ENCODE results near the gene RERE.

The RERE gene

DNA sequence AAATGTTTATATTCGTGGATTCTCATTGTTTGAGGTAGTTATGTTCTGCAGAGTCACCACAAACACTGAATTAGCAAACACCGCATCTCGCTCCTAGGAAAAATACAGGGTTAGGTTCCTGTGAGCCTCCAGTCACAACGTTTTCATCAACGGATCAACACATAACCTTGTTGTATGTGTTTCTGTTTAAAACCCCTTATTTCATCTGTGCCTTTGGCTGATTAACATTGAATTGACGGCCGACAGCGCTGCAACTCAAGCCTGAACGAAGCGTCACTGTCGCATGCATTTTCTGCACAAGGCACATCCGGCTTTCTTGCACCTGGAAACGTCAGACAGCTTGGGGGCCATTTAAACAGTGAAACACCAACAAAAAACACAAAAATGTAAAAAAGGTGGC is 491.2 kb downstream of the RERE start:
- DNase-seq (ENCODE audit: low read depth): no peak

DNA sequence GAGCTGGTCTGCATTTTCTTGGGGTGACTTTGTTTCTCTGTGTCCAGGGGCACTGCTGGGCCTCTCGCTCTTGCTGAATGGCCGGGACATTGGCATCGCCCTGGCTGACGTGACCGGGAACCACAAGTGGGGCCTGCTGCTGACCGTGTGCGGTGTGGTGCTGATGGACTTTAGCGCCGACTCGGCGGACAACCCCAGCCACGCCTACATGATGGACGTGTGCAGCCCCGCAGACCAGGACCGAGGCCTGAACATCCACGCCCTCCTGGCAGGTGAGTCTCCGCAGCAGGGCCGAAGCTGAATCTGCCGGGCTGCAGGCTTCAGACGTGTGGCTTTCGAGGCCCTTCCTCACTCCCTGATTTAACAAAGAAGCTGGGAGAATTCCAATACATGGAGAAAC is 491.7 kb downstream of the RERE start:
- DNase-seq (ENCODE audit: low read depth): no peak

DNA sequence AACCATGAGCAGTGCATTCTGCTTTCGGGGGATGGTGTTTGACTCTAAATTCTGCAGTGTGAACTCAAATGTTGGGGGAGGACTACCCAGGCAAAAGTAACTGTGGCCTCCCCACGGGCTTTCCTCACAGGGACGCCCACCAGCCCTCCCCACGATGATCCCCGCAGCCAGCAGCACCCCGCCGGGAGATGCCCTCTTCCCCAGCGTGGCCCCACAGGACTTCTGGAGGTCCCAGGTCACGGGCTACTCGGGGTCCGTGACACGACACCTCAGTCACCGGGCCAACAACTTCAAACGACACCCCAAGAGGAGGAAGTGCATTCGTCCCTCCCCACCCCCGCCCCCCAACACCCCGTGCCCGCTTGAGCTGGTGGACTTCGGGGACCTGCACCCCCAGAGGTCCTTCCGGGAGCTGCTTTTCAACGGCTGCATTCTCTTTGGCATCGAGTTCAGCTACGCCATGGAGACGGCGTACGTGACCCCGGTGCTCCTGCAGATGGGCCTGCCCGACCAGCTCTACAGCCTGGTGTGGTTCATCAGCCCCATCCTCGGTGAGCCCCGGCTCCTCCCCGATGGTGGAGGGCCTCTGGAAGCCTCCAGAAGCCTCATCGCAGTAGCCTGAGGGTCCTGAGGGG is 493.1 kb downstream of the RERE start:
- DNase-seq (ENCODE audit: low read depth): no peak

DNA sequence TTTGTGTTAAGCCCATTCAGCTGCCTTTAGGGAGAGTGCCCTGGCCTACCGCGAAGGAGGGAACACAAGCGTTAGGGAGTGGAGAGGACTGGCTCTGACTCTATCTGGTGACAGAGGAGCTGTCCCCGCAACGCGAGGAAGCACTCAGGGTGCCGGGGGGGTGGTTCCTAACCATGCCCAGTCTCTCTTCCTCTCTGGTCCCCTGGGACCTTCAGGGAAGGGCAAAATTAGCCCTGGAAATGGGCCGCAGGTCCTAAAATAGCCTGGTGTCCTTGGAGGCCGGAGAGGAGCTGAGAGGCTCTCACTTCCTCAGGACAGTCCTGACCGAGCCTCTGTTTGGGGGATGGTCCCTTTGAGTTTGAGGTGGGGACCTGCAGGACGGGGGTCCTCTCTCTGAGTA is 493.7 kb downstream of the RERE start:
- DNase-seq (ENCODE audit: low read depth): no peak

DNA sequence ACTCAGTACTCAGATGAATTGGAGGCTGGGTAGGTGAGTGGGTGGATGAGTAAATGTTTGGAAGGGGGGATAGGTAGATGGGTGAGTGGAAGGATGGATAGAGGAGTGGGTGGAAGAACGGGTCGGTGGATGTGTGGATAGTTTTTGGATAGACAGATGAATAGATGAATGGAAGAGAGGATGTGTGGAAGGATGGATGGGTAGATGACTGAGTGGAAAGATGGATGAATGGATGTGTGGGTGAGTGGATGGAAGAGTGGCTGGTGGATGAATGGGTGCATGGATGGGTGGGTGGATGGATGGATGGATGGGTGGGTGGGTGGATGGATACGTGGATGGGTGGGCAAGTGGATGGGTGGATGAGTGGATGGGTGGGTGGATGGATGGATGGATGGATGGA is 495.8 kb downstream of the RERE start:
- DNase-seq (ENCODE audit: low read depth): no peak

DNA sequence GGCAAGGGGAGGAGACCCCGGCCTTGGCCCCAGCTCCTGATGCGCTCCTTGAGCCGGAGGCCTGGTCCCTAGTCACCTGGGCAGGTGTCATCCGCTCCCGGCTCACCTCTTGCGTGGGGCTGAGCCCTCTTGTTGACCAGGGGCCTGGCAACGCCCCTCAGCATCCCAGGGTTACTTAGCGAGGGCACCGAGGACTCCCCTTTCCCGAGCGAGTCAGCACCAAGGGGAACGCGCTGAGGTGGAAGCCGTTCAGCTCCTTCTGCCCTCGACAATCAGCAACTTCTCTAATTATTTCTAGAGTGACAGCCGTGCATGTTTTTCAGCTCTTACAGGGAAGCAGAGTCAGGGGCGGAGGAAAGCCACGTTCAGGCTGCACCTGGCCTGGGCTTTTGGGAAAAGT is 499.0 kb downstream of the RERE start:
- no peak for DNase-seq (ENCODE audit: low read depth)

DNA sequence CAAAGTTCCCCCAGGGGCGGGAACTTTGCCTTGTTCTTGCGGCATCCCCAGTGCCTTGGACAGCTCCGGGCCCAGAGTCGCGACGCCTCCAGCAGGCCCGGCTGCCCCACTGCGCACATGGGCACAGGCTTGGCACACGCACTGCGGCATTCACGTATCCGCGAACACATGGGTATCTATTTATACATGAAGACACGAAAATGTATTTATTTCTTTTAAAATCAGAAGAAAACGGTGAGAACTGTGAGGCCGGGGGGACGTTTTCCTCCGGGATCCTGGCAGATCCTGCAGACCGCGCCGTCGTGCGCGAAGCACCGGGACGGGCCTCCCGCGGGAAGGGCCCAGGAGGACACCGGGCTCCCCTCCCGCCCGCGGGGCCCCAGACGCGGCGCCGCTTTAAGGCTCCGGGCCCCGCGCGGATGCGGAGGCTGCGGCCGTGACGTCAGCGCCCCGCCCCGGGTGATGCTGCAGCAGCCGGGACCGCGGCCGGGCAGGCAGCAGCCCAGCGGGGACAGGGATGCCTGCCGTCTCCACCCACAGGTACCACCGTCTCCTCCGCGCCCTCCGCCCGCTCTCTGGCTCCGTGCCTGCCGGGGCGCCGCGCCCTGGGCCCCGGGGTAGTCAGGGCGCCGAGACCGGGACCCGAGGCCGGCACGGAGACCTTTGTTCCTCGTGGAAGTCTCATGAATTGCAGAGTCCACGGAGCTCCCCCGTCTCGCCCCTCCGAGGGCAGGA is 499.6 kb downstream of the RERE start, which contains the start of gene SLC45A1:
Gene SLC45A1 (plus strand): TSS at position 468 of the 735 bp plus-strand sequence. CDS start 6,216 bp downstream, outside the sequence.
- DNase-seq (ENCODE audit: low read depth): peak; percentile 52

DNA sequence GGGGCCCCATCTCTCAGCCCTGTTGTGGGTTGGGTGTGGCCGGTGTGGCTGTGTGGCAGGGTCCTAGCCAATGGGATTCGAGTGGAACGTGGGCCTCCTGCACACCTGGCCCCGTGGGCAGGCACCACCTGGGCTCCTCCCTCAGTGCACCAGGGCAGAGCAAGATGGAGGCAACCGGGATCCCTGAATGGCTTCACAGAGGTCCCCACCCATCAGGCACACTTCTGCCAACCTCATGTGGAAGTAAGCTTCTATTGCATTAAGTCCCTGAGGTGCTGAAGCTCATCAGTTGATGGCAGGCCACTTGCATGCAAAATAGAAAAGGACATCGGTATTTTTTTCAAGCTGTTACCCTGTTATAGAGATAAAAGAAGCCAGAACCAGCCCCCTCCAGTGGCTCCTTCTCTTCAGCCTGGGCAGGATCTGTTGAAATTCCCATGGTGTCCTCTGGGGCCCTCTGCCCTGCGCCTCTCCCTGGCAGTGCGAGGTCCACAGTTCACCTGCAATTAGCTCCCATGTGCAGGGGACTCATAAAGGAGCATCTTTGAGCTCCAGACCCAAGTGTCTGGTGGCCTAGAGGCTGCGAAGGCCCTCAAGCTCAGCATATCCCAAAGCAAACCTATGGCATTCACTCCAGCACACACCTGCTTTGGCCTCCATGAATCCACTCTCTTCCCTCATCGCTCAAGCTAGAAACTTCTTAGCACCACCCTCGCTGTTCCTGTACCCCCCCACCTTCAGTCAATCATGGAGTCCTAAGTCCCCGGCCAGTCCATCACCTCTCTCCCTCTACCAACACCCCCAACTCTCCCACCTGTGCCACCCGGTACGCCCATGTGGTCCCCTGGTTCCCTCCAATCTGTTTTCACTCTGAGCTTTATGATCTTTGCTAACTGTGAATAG is 501.6 kb downstream of the RERE start:
- no peak for DNase-seq (ENCODE audit: low read depth)

DNA sequence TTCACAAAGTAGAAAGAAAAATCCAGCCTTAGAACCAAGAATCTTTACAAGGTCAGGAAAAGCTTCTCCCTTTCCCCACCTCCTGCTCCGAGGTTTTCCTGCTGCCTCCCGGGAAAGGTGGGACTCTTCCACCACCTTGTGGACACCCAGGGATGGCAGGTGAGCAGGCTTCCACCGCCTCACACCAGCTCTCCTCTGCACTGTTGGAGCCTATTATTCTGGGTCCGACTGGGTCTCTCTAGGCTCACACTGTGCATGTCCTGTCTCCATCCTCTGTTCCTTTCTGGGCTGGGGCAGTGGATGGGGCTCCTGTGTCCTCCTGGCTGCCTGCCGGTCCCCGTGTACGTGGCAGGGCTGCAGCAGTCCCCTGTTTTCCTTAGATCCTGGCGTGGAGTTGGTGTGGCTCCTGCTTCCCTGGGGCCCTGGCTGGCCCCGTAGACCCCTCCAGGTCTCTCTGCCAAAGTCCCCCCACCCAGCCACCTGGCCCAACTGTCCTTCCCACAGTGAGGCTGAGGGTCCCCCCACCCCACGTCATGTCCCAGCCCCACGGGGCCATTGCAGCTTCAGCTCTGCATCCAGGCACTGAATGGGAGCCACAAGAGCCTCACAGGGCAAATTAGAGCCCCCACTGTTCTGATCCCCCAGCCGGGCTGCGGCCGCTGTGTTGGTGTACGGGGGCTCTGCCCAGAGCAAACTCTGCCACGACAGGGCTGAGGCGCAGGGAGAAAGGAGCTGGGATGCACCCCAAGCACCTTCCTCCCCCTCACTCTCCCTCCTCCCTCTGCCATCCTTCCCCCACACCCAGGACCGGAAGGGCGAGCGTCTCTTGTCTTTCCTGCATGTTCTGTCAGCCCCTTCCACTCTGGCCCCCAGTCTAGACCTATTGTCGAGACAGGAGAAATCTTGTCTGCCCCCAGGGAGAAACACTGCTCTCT is 502.8 kb downstream of the RERE start:
- DNase-seq (ENCODE audit: low read depth): peak; percentile 56

DNA sequence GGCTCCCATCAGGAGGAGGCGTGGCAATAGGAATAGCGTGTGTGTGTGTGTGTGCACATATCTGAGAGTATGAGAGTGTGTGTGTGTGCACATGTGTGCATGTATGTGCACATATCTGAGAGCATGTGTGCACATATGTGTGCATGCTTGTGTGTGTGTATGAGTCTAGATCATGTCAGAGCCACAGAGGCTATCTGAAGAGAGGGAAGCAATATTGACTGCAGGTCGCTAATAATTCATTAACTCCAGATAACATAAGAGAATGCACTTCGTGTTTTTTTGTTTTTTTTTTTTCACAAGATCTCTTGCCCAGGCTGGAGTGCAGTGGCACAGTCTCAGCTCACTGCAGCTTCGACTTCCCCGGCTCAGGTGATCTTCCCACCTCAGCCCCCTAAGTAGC is 504.2 kb downstream of the RERE start:
- no peak for DNase-seq (ENCODE audit: low read depth)

DNA sequence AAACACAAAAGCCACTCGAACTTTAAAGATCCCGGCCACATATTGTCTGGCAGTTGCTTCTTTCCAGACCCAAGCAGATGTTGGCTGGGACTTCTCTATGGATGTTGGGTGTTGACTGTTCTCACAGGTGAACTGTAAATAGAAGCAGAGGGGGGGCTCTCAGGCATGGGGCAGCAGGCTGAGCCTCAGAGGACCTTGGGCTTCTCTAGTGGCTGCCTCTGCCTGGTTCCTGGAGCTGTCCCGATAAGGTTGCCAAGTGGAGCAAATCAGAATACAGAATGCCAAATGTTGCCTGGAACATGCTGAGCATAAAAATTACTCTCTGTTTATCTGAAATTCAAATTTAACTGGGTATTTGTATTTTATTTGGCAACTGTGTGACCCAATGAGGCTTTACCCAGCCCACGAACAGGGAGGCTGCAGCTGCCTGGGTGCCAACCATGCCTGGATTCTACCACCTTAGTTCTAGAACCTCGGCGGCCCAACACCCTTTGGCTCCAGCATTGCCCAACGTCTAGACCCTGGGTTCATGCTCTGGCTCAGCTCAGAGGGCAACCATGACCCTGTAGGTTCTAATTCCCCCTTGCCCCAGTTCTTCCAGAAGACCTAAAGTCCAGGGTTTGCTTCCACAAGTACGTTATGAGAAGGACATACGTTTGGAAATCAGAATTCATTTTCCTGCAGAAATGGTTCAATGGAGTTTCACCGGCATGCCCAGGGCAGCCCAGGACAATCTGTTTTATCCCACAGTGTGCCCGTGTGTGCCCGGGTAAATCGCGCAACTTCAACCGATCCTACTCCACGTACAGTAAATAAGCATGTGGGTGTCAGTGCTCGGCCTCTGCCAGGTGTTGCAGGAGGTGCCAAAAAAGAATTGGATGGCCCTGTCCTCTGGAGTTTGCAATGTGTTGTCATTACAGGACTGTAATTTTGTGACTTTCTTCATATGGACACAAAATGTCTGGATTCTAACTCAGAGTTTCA is 504.9 kb downstream of the RERE start:
- no peak for DNase-seq (ENCODE audit: low read depth)

DNA sequence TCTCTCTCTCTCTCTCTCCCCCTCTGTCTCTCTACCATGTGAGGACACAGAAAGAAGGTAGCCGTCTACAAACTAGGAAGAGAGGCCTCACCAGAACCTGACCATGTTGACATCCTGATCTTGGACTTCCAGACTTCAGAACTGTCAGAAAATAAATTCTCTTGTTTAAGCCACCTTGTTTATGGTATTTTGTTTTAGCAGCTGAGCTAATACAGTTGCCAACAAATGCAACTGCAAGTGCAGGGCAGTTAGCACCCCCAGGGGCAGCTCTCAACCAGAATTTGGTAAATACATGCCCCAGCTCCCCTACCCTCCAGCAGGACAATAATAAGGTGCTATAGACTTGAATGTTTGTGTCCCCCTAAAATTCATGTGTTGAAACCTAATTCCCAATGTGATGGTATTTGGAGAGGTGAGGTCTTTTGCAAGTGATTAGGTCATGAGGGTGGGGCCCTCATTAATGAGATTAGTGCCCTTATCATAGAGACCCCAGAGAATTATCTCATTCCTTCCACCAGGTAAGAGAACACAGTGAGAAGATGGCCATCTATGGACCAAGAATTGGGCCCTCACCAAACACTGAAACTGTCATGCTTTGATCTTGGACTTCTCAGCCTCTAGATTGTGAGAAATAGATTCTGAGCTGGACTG is 506.2 kb downstream of the RERE start:
- no peak for DNase-seq (ENCODE audit: low read depth)

DNA sequence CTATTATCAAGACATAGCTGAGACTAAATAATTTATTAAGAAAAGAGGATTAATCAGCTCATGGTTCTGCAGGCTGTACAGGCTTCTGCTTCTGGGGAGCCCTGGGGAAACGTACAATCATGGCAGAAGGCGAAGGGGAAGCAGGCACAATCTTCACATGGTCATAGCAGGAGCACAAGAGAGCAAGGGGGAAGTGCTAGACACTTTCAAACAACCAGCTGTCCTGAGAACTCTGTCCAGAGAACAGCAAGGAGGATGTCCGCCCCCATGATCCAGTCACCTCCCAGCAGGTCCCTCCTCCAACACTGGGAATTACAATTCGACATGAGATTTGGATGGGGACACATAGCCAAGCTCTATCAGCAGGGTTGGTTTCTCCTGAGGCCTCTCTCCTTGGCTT is 509.8 kb downstream of the RERE start:
- no peak for DNase-seq (ENCODE audit: low read depth)

DNA sequence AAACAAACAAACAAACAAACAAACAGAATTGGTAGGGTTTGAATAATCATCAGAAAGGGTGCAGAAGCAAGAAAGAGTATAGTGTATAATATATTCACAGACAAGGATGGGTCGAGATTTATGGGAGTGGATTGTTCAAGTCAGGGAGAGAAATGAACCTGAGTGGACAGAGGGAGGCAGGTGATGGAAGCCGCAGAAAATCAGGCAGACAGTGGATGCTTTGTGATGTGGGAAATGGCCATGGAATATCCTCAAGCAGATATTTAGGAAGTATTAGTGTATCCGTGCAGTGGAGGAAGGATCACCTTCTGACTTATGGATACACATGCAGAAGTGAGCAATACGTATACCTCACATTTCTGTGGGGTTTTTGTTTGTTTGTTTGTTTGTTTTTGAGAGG is 513.6 kb downstream of the RERE start:
- no peak for DNase-seq (ENCODE audit: low read depth)

DNA sequence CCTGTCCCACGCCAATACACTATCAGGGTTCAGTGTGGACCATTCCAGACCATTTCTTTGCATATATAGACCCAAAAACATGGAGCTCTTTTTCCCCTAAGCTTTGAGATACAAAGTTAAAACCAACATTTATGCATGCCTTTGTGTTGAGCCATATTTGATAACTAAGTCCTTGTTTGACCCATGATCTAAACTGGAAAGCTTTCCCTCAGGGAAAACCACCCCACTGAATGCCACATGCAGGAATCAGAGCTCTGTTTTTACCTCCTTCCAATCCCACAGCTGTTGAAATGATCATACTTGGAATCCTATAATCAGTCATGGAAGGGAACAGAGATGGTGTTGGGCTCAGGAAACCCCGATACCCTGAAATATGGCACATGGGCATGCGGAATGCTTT is 514.3 kb downstream of the RERE start:
- DNase-seq (ENCODE audit: low read depth): no peak
